CD4-positive, alpha-beta T cell (primary cell): Measurements from ENCODE around the gene CD300A. TPM values are rescaled to one million over a fixed set of nuclear protein-coding genes. Genes with fewer than 3 reads are reported as not detected.
A peak's percentile ranks its signal among the peaks of the same experiment; 100 is the strongest.
"Not testable (repeated sequence)": the region's sequence is repeated elsewhere in the genome, so short reads cannot be mapped to it uniquely, and the experiment has no call there.

ENCODE experiments used
- ATAC-seq: fragments of 200-7000 bp; cut with Tn5 transposase; one replicate; pipeline ENCODE4 v1.10.0; 2022; ENCODE audit warnings: mild to moderate bottlenecking; ENCODE audit not compliant: poor library complexity
- CTCF ChIA-PET: fragments of 350-600 bp; sonication (Branson Sonifier 250); formaldehyde crosslinking; loops from one replicate; lab custom pipeline; 2021; ENCODE audit warnings: antibody characterized with exemption, inconsistent platforms; lab: Charles Lee
- POLR2A ChIA-PET: fragments of 350-600 bp; sonication (Branson Sonifier 250); formaldehyde crosslinking; loops from one replicate; lab custom pipeline; 2021; ENCODE audit warnings: antibody characterized with exemption, inconsistent platforms; lab: Charles Lee
- DNase-seq, 14 experiments: peaks; one replicate each; pipeline ENCODE4 v3.0.0-alpha.2; 2013 to 2020; ENCODE audit warnings: mixed read lengths in 2 of 14
- H3K27ac ChIP-seq, 2 donors: one replicate each; pipeline versions ENCODE4 v1.5.1 to v1.7.0; 2013; ENCODE audit warnings: low read length in 2 of 2, low read depth in 1 of 2, mild to moderate bottlenecking in 1 of 2
- H3K27me3 ChIP-seq, 2 experiments: 1 replicate in 1 of 2; 2 replicates in 1 of 2; pipeline versions ENCODE4 v1.6.1 to v1.7.0; 2013; ENCODE audit warnings: low read length in 2 of 2, control low read depth in 1 of 2, mild to moderate bottlenecking in 1 of 2, moderate library complexity in 1 of 2; ENCODE audit not compliant: insufficient read depth in 2 of 2, control insufficient read depth in 1 of 2
- H3K36me3 ChIP-seq: one replicate; pipeline ENCODE4 v1.6.1; 2013; ENCODE audit warnings: low read length, control low read depth; ENCODE audit not compliant: insufficient read depth
- H3K4me1 ChIP-seq: one replicate; pipeline ENCODE4 v1.6.1; 2013; ENCODE audit warnings: low read length, control low read depth; ENCODE audit not compliant: insufficient read depth
- H3K4me3 ChIP-seq: one replicate; pipeline ENCODE4 v1.5.1; 2013; ENCODE audit warnings: mild to moderate bottlenecking, low read length, moderate library complexity
- H3K9me3 ChIP-seq, 2 experiments: 1 replicate in 1 of 2; 2 replicates in 1 of 2; pipeline versions ENCODE4 v1.6.1 to v1.7.0; 2013; ENCODE audit warnings: low read length in 2 of 2, mild to moderate bottlenecking in 2 of 2, control low read depth in 1 of 2, moderate library complexity in 1 of 2; ENCODE audit not compliant: control insufficient read depth in 1 of 2, insufficient read depth in 1 of 2
- H3K27ac Mint-ChIP-seq: one replicate; pipeline ENCODE4 v1.8.0; 2020; ENCODE audit warnings: mixed read lengths
- H3K27me3 Mint-ChIP-seq: one replicate; pipeline ENCODE4 v1.8.0; 2021; ENCODE audit warnings: mixed read lengths
- H3K36me3 Mint-ChIP-seq: one replicate; pipeline ENCODE4 v1.8.0; 2021; ENCODE audit warnings: low read depth, mixed read lengths
- H3K4me1 Mint-ChIP-seq: one replicate; pipeline ENCODE4 v1.8.0; 2021; ENCODE audit warnings: low read depth, mixed read lengths
- H3K4me3 Mint-ChIP-seq: one replicate; pipeline ENCODE4 v1.8.0; 2020; ENCODE audit warnings: mild to moderate bottlenecking, mixed read lengths
- H3K9me3 Mint-ChIP-seq: one replicate; pipeline ENCODE4 v1.8.0; 2020; ENCODE audit warnings: mixed read lengths
- intact Hi-C, 2 experiments: fragments of 100-400 bp; cut with DNase I in 1 of 2; cut with micrococcal nuclease in 1 of 2; formaldehyde crosslinking; loops; one replicate each; pipeline versions ENCODE4 v1.15.1 to v1.9.0; 2023 to 2025; cut with DNase I, micrococcal nuclease
- total RNA-seq, 174 experiments: library from RNA in 2 of 174; stranded (reverse) in 2 of 174; gene quantifications; one replicate each; pipeline ENCODE4 v1.2.3 and lab custom pipeline; 2021 to 2026
- TF ChIP-seq, protein P1 (sequence below): fragments of 200-600 bp; IDR thresholded peaks from one replicate; pipeline ENCODE4 v1.8.0; 2022; ENCODE audit warnings: antibody characterized with exemption, mild to moderate bottlenecking

The CD300A gene
- total RNA-seq, 2 experiments from 2014 or later, result 1.8 to 2.6 TPM

DNA sequence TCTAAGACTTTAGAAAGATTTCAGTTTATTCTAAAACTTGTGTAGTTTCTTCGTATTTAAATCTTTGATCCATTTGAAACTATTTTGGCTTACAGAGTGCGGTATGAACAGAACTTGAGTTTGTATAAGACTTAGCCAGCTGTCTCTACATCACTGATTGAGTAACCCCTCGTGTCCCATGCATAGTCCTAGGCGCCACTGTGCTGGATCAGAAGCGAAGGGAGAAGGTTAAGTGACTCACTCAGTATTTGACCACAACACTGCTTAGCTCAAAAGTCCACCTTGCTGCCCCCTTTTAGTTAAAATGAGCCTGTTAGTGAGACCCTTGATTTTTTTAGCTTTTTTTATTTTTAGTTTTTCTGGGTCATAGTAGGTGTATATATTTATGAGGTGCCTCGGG is 36.4 kb downstream of the CD300A start:
- DNase-seq (no peak), ATAC-seq (no peak)
- Mint-ChIP-seq H3K36me3 (no peaks in the 10 kb centered on the region), H3K27me3 (no peaks in the 10 kb centered on the region), H3K9me3 (no peaks in the 10 kb centered on the region), H3K4me1 (no peaks in the 10 kb centered on the region), H3K4me3 (no peak overlapping the region), H3K27ac (no peak overlapping the region)
- Histone ChIP-seq H3K4me3 (no peak overlapping the region), H3K27ac (no peak overlapping the region), H3K9me3 (no peaks in the 10 kb centered on the region), H3K4me1 (no peaks in the 10 kb centered on the region), H3K27me3 (no peaks in the 10 kb centered on the region), H3K36me3 (no peaks in the 10 kb centered on the region)
- CTCF ChIA-PET, result no interaction called here
- TF ChIP-seq, protein P1, sequence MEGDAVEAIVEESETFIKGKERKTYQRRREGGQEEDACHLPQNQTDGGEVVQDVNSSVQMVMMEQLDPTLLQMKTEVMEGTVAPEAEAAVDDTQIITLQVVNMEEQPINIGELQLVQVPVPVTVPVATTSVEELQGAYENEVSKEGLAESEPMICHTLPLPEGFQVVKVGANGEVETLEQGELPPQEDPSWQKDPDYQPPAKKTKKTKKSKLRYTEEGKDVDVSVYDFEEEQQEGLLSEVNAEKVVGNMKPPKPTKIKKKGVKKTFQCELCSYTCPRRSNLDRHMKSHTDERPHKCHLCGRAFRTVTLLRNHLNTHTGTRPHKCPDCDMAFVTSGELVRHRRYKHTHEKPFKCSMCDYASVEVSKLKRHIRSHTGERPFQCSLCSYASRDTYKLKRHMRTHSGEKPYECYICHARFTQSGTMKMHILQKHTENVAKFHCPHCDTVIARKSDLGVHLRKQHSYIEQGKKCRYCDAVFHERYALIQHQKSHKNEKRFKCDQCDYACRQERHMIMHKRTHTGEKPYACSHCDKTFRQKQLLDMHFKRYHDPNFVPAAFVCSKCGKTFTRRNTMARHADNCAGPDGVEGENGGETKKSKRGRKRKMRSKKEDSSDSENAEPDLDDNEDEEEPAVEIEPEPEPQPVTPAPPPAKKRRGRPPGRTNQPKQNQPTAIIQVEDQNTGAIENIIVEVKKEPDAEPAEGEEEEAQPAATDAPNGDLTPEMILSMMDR, result no peak
- intact Hi-C loops, result no loop called here
- POLR2A ChIA-PET, result no interaction called here

DNA sequence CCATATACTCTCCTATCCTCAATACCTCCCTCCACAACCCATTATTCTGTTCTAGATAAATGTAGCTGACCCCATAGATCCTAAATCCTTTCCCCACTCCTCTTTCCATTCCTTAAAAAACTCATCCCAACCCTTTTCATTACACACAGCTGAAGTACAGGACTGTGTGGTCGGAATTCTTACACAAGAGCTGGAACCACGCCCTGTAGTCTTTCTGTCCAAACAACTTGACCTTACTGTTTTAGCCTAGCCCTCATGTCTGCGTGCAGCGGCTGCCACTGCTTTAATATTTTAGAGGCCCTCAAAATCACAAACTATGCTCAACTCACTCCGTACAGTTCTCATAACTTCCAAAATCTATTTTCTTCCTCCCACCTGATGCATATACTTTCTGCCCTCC is 37.5 kb downstream of the CD300A start:
- H3K27me3 ChIP-seq, ATAC-seq, H3K27ac Mint-ChIP-seq, H3K36me3 Mint-ChIP-seq, CTCF ChIA-PET, H3K36me3 ChIP-seq, H3K4me3 Mint-ChIP-seq, H3K4me1 Mint-ChIP-seq, intact Hi-C loops, DNase-seq, H3K4me3 ChIP-seq, H3K27me3 Mint-ChIP-seq, POLR2A ChIA-PET, H3K9me3 Mint-ChIP-seq, H3K4me1 ChIP-seq, H3K27ac ChIP-seq, H3K9me3 ChIP-seq: not testable (repeated sequence)

DNA sequence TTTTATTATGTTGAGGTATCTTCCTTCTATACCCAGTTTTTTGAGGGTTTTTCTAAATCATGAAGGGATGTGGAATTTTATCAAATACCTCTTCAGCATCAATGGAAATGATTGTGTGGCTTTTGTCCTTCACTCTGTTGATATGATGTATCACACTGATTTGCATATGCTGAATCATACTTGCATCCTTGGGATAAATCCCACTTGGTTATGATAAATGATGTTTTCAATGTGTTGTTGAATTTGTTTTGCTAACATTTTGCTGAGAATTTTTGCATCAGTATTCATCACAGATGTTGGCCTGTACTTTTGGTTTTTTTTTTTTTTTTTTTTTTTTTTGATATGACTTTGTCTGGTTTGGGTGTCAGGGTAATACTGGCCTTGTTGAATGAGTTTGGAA is 41.7 kb downstream of the CD300A start:
- no peak overlapping the region for H3K27ac Mint-ChIP-seq
- no peak for ATAC-seq
- intact Hi-C loops, result no loop called here
- no peaks in the 10 kb centered on the region for H3K36me3 Mint-ChIP-seq
- Histone ChIP-seq H3K4me1 (no peaks in the 10 kb centered on the region), H3K27me3 (peaks cover 0 to 11% of the 10 kb centered on the region in 2 experiments), H3K27ac (no peak overlapping the region), H3K36me3 (no peaks in the 10 kb centered on the region), H3K4me3 (no peak overlapping the region), H3K9me3 (no peaks in the 10 kb centered on the region)
- TF ChIP-seq, protein P1, result no peak
- ChIA-PET POLR2A (no interaction called here), CTCF (no interaction called here)
- no peak overlapping the region for H3K4me3 Mint-ChIP-seq
- peaks cover 9% of the 10 kb centered on the region for H3K27me3 Mint-ChIP-seq
- DNase-seq, result no peak
- H3K4me1 Mint-ChIP-seq, result no peaks in the 10 kb centered on the region
- no peaks in the 10 kb centered on the region for H3K9me3 Mint-ChIP-seq

DNA sequence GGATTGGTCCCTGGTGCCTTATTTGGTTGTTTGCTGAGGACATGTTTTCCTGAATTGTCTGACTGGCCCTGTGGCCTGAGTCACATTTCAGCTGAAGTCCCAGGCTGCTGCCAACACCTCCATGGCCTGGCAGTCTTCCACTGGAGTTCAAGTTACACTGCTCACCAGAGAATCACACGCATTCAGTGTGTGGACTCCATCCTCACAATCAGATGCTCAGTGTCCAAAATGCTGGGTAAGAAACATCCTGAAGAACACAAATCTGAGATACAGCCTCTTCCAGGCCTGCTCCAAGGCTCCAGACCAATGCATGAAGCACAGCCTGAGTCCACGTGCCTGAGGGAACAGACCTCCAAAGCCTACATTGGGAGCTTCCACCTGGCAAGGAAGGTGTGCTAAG is 45.6 kb downstream of the CD300A start:
- CTCF ChIA-PET, result no interaction called here
- TF ChIP-seq, protein P1, result no peak
- Histone ChIP-seq H3K27me3 (peaks cover 3 to 11% of the 10 kb centered on the region in 2 experiments), H3K4me3 (no peak overlapping the region), H3K9me3 (no peaks in the 10 kb centered on the region), H3K27ac (no peak overlapping the region), H3K36me3 (no peaks in the 10 kb centered on the region), H3K4me1 (no peaks in the 10 kb centered on the region)
- Mint-ChIP-seq H3K9me3 (peaks cover 9% of the 10 kb centered on the region), H3K4me1 (peaks cover 9% of the 10 kb centered on the region), H3K4me3 (no peak overlapping the region), H3K27ac (no peak overlapping the region), H3K36me3 (peaks cover 10% of the 10 kb centered on the region), H3K27me3 (peaks cover 26% of the 10 kb centered on the region)
- ATAC-seq (no peak), DNase-seq (peak in 1 of 14 experiments; percentile 38)
- intact Hi-C loops, result no loop called here
- POLR2A ChIA-PET, result no interaction called here
